CD8-positive, alpha-beta memory T cell (primary cell): ENCODE data around the gene BRWD1. TPM values are rescaled to one million over a fixed set of nuclear protein-coding genes. Genes with fewer than 3 reads are reported as not detected.

Experiments used
- CTCF ChIA-PET: fragments of 350-600 bp; sonication (Branson Sonifier 250); formaldehyde crosslinking; loops from one replicate; lab custom pipeline; 2021; ENCODE audit warnings: antibody characterized with exemption; lab: Charles Lee
- POLR2A ChIA-PET: fragments of 350-600 bp; sonication (Branson Sonifier 250); formaldehyde crosslinking; loops from one replicate; lab custom pipeline; 2021; ENCODE audit warnings: antibody characterized with exemption; lab: Charles Lee
- DNase-seq, 5 donors: peaks; one replicate each; pipeline versions ENCODE4 v3.0.0 to v3.0.0-alpha.2; 2020 to 2022; ENCODE audit warnings: mixed read lengths in 1 of 5
- H3K27ac ChIP-seq: one replicate; pipeline ENCODE4 v1.7.0; 2013; ENCODE audit warnings: low read depth, mild to moderate bottlenecking, low read length, moderate library complexity
- H3K27me3 ChIP-seq: 2 replicates; pipeline ENCODE4 v1.7.0; 2013; ENCODE audit warnings: low read length, mild to moderate bottlenecking; ENCODE audit not compliant: insufficient read depth, poor library complexity, severe bottlenecking
- H3K36me3 ChIP-seq: 2 replicates; pipeline ENCODE4 v1.7.0; 2013; ENCODE audit warnings: mild to moderate bottlenecking, low read length, moderate library complexity; ENCODE audit not compliant: insufficient read depth
- H3K4me1 ChIP-seq: 2 replicates; pipeline ENCODE4 v1.7.0; 2013; ENCODE audit warnings: mild to moderate bottlenecking, low read length, moderate library complexity; ENCODE audit not compliant: insufficient read depth
- H3K4me3 ChIP-seq: 2 replicates; pipeline ENCODE4 v1.7.0; 2013; ENCODE audit warnings: mild to moderate bottlenecking, low read length
- H3K9me3 ChIP-seq: 2 replicates; pipeline ENCODE4 v1.7.0; 2013; ENCODE audit warnings: mild to moderate bottlenecking, low read length
- H3K27ac Mint-ChIP-seq, 8 donors: one replicate each; pipeline ENCODE4 v1.8.0; 2020 to 2021; ENCODE audit warnings: mixed read lengths in 8 of 8, mild to moderate bottlenecking in 6 of 8, inconsistent platforms in 3 of 8, moderate library complexity in 3 of 8
- H3K27me3 Mint-ChIP-seq, 2 donors: one replicate each; pipeline ENCODE4 v1.8.0; 2020 to 2021; ENCODE audit warnings: mixed read lengths in 2 of 2, mild to moderate bottlenecking in 1 of 2, moderate library complexity in 1 of 2
- H3K36me3 Mint-ChIP-seq, 3 donors: one replicate each; pipeline ENCODE4 v1.8.0; 2020 to 2021; ENCODE audit warnings: mixed read lengths in 3 of 3, inconsistent platforms in 1 of 3, mild to moderate bottlenecking in 1 of 3
- H3K4me1 Mint-ChIP-seq, 3 donors: one replicate each; pipeline ENCODE4 v1.8.0; 2020 to 2021; ENCODE audit warnings: mixed read lengths in 3 of 3, inconsistent platforms in 1 of 3, mild to moderate bottlenecking in 1 of 3
- H3K4me3 Mint-ChIP-seq, 7 donors: one replicate each; pipeline ENCODE4 v1.8.0; 2020 to 2021; ENCODE audit warnings: mixed read lengths in 7 of 7, mild to moderate bottlenecking in 6 of 7, moderate library complexity in 4 of 7, inconsistent platforms in 2 of 7
- H3K9me3 Mint-ChIP-seq, 5 donors: one replicate each; pipeline ENCODE4 v1.8.0; 2020 to 2022; ENCODE audit warnings: mixed read lengths in 5 of 5, mild to moderate bottlenecking in 3 of 5, moderate library complexity in 2 of 5, inconsistent platforms in 1 of 5
- polyA plus RNA-seq: library from polyadenylated mRNA; unstranded; fragments of 300-500 nt; fragmentation: Illumina TruSeq; gene quantifications from one replicate; pipeline ENCODE4 v1.2.3, GENCODE V29; 2021
- total RNA-seq, 2 experiments: library from RNA; stranded (reverse); gene quantifications; one replicate each; pipeline ENCODE4 v1.2.3, GENCODE V29; 2021

The BRWD1 gene
- total and polyA plus RNA-seq, 3 experiments from 2014 or later, result 23.5 to 37.3 (median 25.8) TPM

- no peak overlapping the region for H3K4me3 ChIP-seq
- no peaks in the 10 kb centered on the region for H3K4me1 ChIP-seq
- Mint-ChIP-seq H3K4me3 (no peak overlapping the region), H3K36me3 (no peaks in the 10 kb centered on the region), H3K27me3 (peaks cover 9 to 22% of the 10 kb centered on the region in 2 donors), H3K4me1 (no peaks in the 10 kb centered on the region), H3K27ac (no peak overlapping the region), H3K9me3 (no peaks in the 10 kb centered on the region)
- H3K9me3 ChIP-seq, result no peaks in the 10 kb centered on the region
- no peak overlapping the region for H3K27ac ChIP-seq
- POLR2A ChIA-PET, result no interaction called here
- DNase-seq, result no peak
- CTCF ChIA-PET, result interaction anchor here (1.5 kb wide), 1 partner anchor 13 kb away, joined by 3 read pairs; no protein-coding TSS in a partner anchor
- H3K36me3 ChIP-seq, result no peaks in the 10 kb centered on the region
- no peaks in the 10 kb centered on the region for H3K27me3 ChIP-seq
These were observed 162.6 kb downstream of the BRWD1 start for GRCh38 chr21:39150877-39151276.

GRCh38 chr21:39150316-39150715 is 163.1 kb downstream of the BRWD1 start:
- Histone ChIP-seq H3K9me3 (no peaks in the 10 kb centered on the region), H3K4me3 (no peak overlapping the region), H3K36me3 (no peaks in the 10 kb centered on the region), H3K27me3 (no peaks in the 10 kb centered on the region), H3K4me1 (no peaks in the 10 kb centered on the region), H3K27ac (no peak overlapping the region)
- Mint-ChIP-seq H3K9me3 (no peaks in the 10 kb centered on the region), H3K27me3 (peaks cover 9 to 22% of the 10 kb centered on the region in 2 donors), H3K4me3 (no peak overlapping the region), H3K36me3 (no peaks in the 10 kb centered on the region), H3K4me1 (no peaks in the 10 kb centered on the region), H3K27ac (no peak overlapping the region)
- POLR2A ChIA-PET, result interaction anchor here (0.6 kb wide), 1 partner anchor 121 kb away, joined by 3 read pairs; no protein-coding TSS in a partner anchor
- DNase-seq, result no peak
- CTCF ChIA-PET, result interaction anchor here (1.5 kb wide), 1 partner anchor 12 kb away, joined by 3 read pairs; no protein-coding TSS in a partner anchor

- no peaks in the 10 kb centered on the region for H3K36me3 ChIP-seq
- no peak overlapping the region for H3K27ac ChIP-seq
- DNase-seq, result no peak
- CTCF ChIA-PET, result interaction anchor here (1.5 kb wide), 1 partner anchor 12 kb away, joined by 3 read pairs; no protein-coding TSS in a partner anchor
- POLR2A ChIA-PET, result interaction anchor here (0.6 kb wide), 1 partner anchor 122 kb away, joined by 3 read pairs; no protein-coding TSS in a partner anchor
- no peak overlapping the region for H3K27ac Mint-ChIP-seq
- H3K4me3 Mint-ChIP-seq, result no peak overlapping the region
- H3K9me3 ChIP-seq, result no peaks in the 10 kb centered on the region
- no peaks in the 10 kb centered on the region for H3K4me1 Mint-ChIP-seq
- H3K4me1 ChIP-seq, result no peaks in the 10 kb centered on the region
- H3K36me3 Mint-ChIP-seq, result no peaks in the 10 kb centered on the region
- H3K27me3 Mint-ChIP-seq, result peaks cover 9 to 22% of the 10 kb centered on the region in 2 donors
- no peaks in the 10 kb centered on the region for H3K9me3 Mint-ChIP-seq
- no peaks in the 10 kb centered on the region for H3K27me3 ChIP-seq
- H3K4me3 ChIP-seq, result no peak overlapping the region
These were observed 163.6 kb downstream of the BRWD1 start for GRCh38 chr21:39149882-39150281.

GRCh38 chr21:39148975-39149374 is 164.5 kb downstream of the BRWD1 start:
- no peaks in the 10 kb centered on the region for H3K27me3 ChIP-seq
- no peak overlapping the region for H3K4me3 ChIP-seq
- Mint-ChIP-seq H3K4me1 (no peaks in the 10 kb centered on the region), H3K4me3 (no peak overlapping the region), H3K27me3 (peaks cover 9 to 18% of the 10 kb centered on the region in 2 donors), H3K27ac (no peak overlapping the region), H3K36me3 (no peaks in the 10 kb centered on the region), H3K9me3 (no peaks in the 10 kb centered on the region)
- no peaks in the 10 kb centered on the region for H3K36me3 ChIP-seq
- no peak overlapping the region for H3K27ac ChIP-seq
- CTCF ChIA-PET, result interaction anchor here (0.8 kb wide), 1 partner anchor 10 kb away, joined by 3 read pairs; no protein-coding TSS in a partner anchor
- H3K9me3 ChIP-seq, result no peaks in the 10 kb centered on the region
- POLR2A ChIA-PET, result no interaction called here
- no peaks in the 10 kb centered on the region for H3K4me1 ChIP-seq
- DNase-seq, result no peak

GRCh38 chr21:39144191-39144590 is 169.2 kb downstream of the BRWD1 start:
- no peak for DNase-seq
- H3K4me3 ChIP-seq, result no peak overlapping the region
- Mint-ChIP-seq H3K36me3 (no peaks in the 10 kb centered on the region), H3K4me1 (no peaks in the 10 kb centered on the region), H3K27me3 (peaks cover 3 to 4% of the 10 kb centered on the region in 2 donors), H3K4me3 (no peak overlapping the region), H3K27ac (no peak overlapping the region), H3K9me3 (peaks cover 0 to 3% (median 0%) of the 10 kb centered on the region in 5 donors)
- H3K27ac ChIP-seq, result no peak overlapping the region
- no peaks in the 10 kb centered on the region for H3K27me3 ChIP-seq
- ChIA-PET POLR2A (no interaction called here), CTCF (no interaction called here)
- no peaks in the 10 kb centered on the region for H3K4me1 ChIP-seq
- no peaks in the 10 kb centered on the region for H3K9me3 ChIP-seq
- no peaks in the 10 kb centered on the region for H3K36me3 ChIP-seq

- no peak for DNase-seq
- Histone ChIP-seq H3K27me3 (no peaks in the 10 kb centered on the region), H3K4me3 (no peak overlapping the region), H3K4me1 (no peaks in the 10 kb centered on the region), H3K9me3 (no peaks in the 10 kb centered on the region), H3K36me3 (no peaks in the 10 kb centered on the region), H3K27ac (no peak overlapping the region)
- CTCF ChIA-PET, result no interaction called here
- POLR2A ChIA-PET, result no interaction called here
- H3K36me3 Mint-ChIP-seq, result no peaks in the 10 kb centered on the region
- no peak overlapping the region for H3K27ac Mint-ChIP-seq
- peaks cover 0 to 3% (median 0%) of the 10 kb centered on the region in 5 donors for H3K9me3 Mint-ChIP-seq
- no peak overlapping the region for H3K4me3 Mint-ChIP-seq
- H3K4me1 Mint-ChIP-seq, result no peaks in the 10 kb centered on the region
- peaks cover 1 to 3% of the 10 kb centered on the region in 2 donors for H3K27me3 Mint-ChIP-seq
These were observed 170.5 kb downstream of the BRWD1 start for GRCh38 chr21:39142972-39143371.

- no peaks in the 10 kb centered on the region for H3K9me3 ChIP-seq
- no peak overlapping the region for H3K27ac ChIP-seq
- H3K27ac Mint-ChIP-seq, result no peak overlapping the region
- H3K4me3 ChIP-seq, result no peak overlapping the region
- peaks cover 1 to 4% of the 10 kb centered on the region in 2 donors for H3K27me3 Mint-ChIP-seq
- ChIA-PET POLR2A (no interaction called here), CTCF (no interaction called here)
- H3K4me1 ChIP-seq, result no peaks in the 10 kb centered on the region
- no peak for DNase-seq
- H3K36me3 Mint-ChIP-seq, result no peaks in the 10 kb centered on the region
- peaks cover 0 to 3% (median 0%) of the 10 kb centered on the region in 5 donors for H3K9me3 Mint-ChIP-seq
- H3K27me3 ChIP-seq, result no peaks in the 10 kb centered on the region
- H3K4me3 Mint-ChIP-seq, result no peak overlapping the region
- no peaks in the 10 kb centered on the region for H3K36me3 ChIP-seq
- H3K4me1 Mint-ChIP-seq, result no peaks in the 10 kb centered on the region
These were observed 171.9 kb downstream of the BRWD1 start for GRCh38 chr21:39141502-39141901.

GRCh38 chr21:39137248-39138178 is 175.9 kb downstream of the BRWD1 start:
- Histone ChIP-seq H3K27me3 (no peaks in the 10 kb centered on the region), H3K4me3 (no peak overlapping the region), H3K4me1 (no peaks in the 10 kb centered on the region), H3K27ac (no peak overlapping the region), H3K36me3 (no peaks in the 10 kb centered on the region), H3K9me3 (no peaks in the 10 kb centered on the region)
- H3K4me3 Mint-ChIP-seq, result no peak overlapping the region
- H3K27me3 Mint-ChIP-seq, result peaks cover 1 to 7% of the 10 kb centered on the region in 2 donors
- CTCF ChIA-PET, result interaction anchor here (1.5 to 2.2 kb wide), 4 partner anchors 13 to 406 kb away, joined by 3 to 13 read pairs (median 7); no protein-coding TSS in a partner anchor
- DNase-seq, result no peak
- H3K4me1 Mint-ChIP-seq, result no peaks in the 10 kb centered on the region
- POLR2A ChIA-PET, result no interaction called here
- H3K27ac Mint-ChIP-seq, result no peak overlapping the region
- H3K9me3 Mint-ChIP-seq, result no peaks in the 10 kb centered on the region
- H3K36me3 Mint-ChIP-seq, result no peaks in the 10 kb centered on the region
